ENCODE results near the gene ESYT2.

DNA sequence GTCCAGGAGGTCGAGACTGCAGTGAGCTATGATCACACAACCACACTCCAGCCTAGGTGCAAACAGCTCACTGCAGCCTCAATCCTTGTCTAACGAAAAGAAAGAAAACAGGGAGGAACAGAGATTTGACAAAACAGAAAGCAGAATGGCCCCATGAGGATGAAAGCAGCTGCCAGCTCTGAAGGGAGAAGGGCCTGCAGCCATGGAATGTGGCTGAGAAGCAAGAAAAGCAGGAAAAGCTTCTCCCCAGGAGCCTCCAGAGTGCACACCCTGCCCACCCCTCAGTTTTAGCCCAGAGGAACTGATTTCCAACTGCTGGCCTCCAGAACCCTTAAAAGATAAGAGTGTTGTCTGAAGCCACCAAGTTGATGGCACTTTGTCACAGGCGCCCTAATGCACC, 13.0 kb downstream of the ESYT2 start:
- TF ChIP-seq GATA3 (IDR thresholded peaks at IDR 0.05; ENCODE audit: low read depth, low read length) (no peak), GATA2 (IDR thresholded peaks at IDR 0.05; ENCODE audit: low read depth, low read length) (no peak)

All from SH-SY5Y (cell line).